ENCODE results near the gene LCN2.
A peak's percentile ranks its signal among the peaks of the same experiment; 100 is the strongest.
"Not testable (repeated sequence)": the region's sequence is repeated elsewhere in the genome, so short reads cannot be mapped to it uniquely, and the experiment has no call there.

Gene LCN2

GRCh38 chr9:128169925-128170324, 20.7 kb downstream of the LCN2 start:
- no peak for DNase-seq

- no peak for DNase-seq
Observed at GRCh38 chr9:128174062-128174461, 24.8 kb downstream of the LCN2 start.

GRCh38 chr9:128175102-128175563, 25.9 kb downstream of the LCN2 start:
- DNase-seq = no peak

GRCh38 chr9:128175726-128176125, 26.5 kb downstream of the LCN2 start:
- no peak for DNase-seq

GRCh38 chr9:128178806-128179431, 29.7 kb downstream of the LCN2 start:
- DNase-seq = no peak

GRCh38 chr9:128180001-128180400, 30.7 kb downstream of the LCN2 start:
- no peak for DNase-seq

GRCh38 chr9:128180447-128180846, 31.2 kb downstream of the LCN2 start:
- DNase-seq = no peak

- DNase-seq = not testable (repeated sequence)
Observed at GRCh38 chr9:128181480-128181879, 32.2 kb downstream of the LCN2 start.

GRCh38 chr9:128182893-128183588, 33.8 kb downstream of the LCN2 start:
- no peak for DNase-seq

- no peak for DNase-seq
Observed at GRCh38 chr9:128185979-128186965, 37.0 kb downstream of the LCN2 start.

- DNase-seq = no peak
Observed at GRCh38 chr9:128187361-128187760, 38.1 kb downstream of the LCN2 start.

- no peak for DNase-seq
Observed at GRCh38 chr9:128188209-128188608, 39.0 kb downstream of the LCN2 start.

GRCh38 chr9:128190013-128190412, 40.8 kb downstream of the LCN2 start:
- DNase-seq = no peak

GRCh38 chr9:128190516-128191405, 41.5 kb downstream of the LCN2 start:
- DNase-seq = no peak

GRCh38 chr9:128191406-128192046, 42.3 kb downstream of the LCN2 start, which contains the start of gene CIZ1:
Gene CIZ1 (minus strand): TSS chr9:128191572. CDS start chr9:128190857, 715 bp downstream.
- DNase-seq = peak; percentile 80

GRCh38 chr9:128192601-128193371, 43.5 kb downstream of the LCN2 start:
- no peak for DNase-seq

GRCh38 chr9:128193469-128194096, 44.3 kb downstream of the LCN2 start:
- DNase-seq = no peak

- DNase-seq = no peak
Observed at GRCh38 chr9:128201441-128202369, 52.5 kb downstream of the LCN2 start.

- DNase-seq = no peak
Observed at GRCh38 chr9:128202648-128203023, 53.4 kb downstream of the LCN2 start.
